ENCODE measurements around the gene B4GALT2. TPM values are rescaled to one million over a fixed set of nuclear protein-coding genes. Genes with fewer than 3 reads are reported as not detected.

B4GALT2 gene
- total and polyA plus RNA-seq, 2 of the 8 experiments (the other 6 are each of a cell fraction or from before 2014, with no cell fraction given) = 56.5 to 121 TPM

GRCh38 chr1:43983253-43983899, 4.4 kb downstream of the B4GALT2 start:
- no peaks in the 10 kb centered on the region for H3K9me3 ChIP-seq (ENCODE audit: insufficient read depth in 2 of 2, low read depth in 1 of 2, low read length in 1 of 2)
- H3K4ac ChIP-seq (replicated peaks; ENCODE audit: insufficient read length, low read depth, low read length) = no peak overlapping the region
- H3K79me2 ChIP-seq (ENCODE audit: control insufficient read depth in 1 of 2, insufficient read depth in 2 of 2, low read length in 2 of 2) = peaks cover 0 to 11% of the 10 kb centered on the region in 2 experiments; a peak in 2 of 4 replicates
- no peak overlapping the region for H2BK20ac ChIP-seq (ENCODE audit: low read length)
- peaks cover 0 to 19% (median 9%) of the 10 kb centered on the region in 4 experiments; a peak in 4 of 8 replicates for H3K36me3 ChIP-seq (ENCODE audit: control insufficient read depth in 2 of 4, insufficient read depth in 4 of 4, low read length in 3 of 4)
- H3K18ac ChIP-seq (ENCODE audit: extremely low read depth, low read length) = no peak overlapping the region
- no peak overlapping the region for H2BK15ac ChIP-seq (ENCODE audit: low read length)
- H3K23ac ChIP-seq (ENCODE audit: insufficient read length) = no peak overlapping the region
- no peak overlapping the region for H3K56ac ChIP-seq (replicated peaks; ENCODE audit: insufficient read length, low read depth, low read length)
- ChIA-PET POLR2A (ENCODE audit: partially characterized antibody) (interaction anchor here (0.8 to 13.6 kb wide), 4 partner anchors 11 to 41 kb away, joined by 3 to 189 read pairs (median 4); partner anchors contain the start of genes ATP6V0B, B4GALT2 and DPH2), CTCF (ENCODE audit: partially characterized antibody) (interaction anchor here (0.9 to 2.1 kb wide), 3 partner anchors 49 to 64 kb away, joined by 3 to 6 read pairs (median 5); no protein-coding TSS in a partner anchor)
- FAIRE-seq = no peak
- H3K4me3 ChIP-seq (ENCODE audit: extremely low read depth in 1 of 4, insufficient read depth in 2 of 4, low read depth in 3 of 4, low read length in 4 of 4) = no peak overlapping the region
- no peak overlapping the region for H2BK120ac ChIP-seq (replicated peaks; ENCODE audit: low read depth, low read length)
- H3K27ac ChIP-seq (ENCODE audit: low read depth, low read length) = no peak overlapping the region
- peaks cover 0 to 20% of the 10 kb centered on the region in 2 experiments for H4K20me1 ChIP-seq (replicated peaks in 1 of 2; ENCODE audit: control insufficient read depth in 1 of 2, insufficient read depth in 2 of 2, low read length in 2 of 2)
- no peak for DNase-seq (ENCODE audit: low read depth in 1 of 2, low spot score in 2 of 2)
- no peak overlapping the region for H2BK12ac ChIP-seq (ENCODE audit: low read depth, low read length)
- H4K91ac ChIP-seq (replicated peaks; ENCODE audit: insufficient read length, low read length) = no peak overlapping the region
- H3K27me3 ChIP-seq (replicated peaks in 1 of 4; ENCODE audit: control insufficient read depth in 3 of 4, extremely low read depth in 1 of 4, insufficient read depth in 3 of 4, low read length in 3 of 4) = no peaks in the 10 kb centered on the region
- no peak overlapping the region for H4K8ac ChIP-seq (ENCODE audit: extremely low read depth, insufficient read depth, low read length)
- no peak overlapping the region for H4K5ac ChIP-seq (ENCODE audit: insufficient read length, low read depth, low read length)
- H3K79me1 ChIP-seq (ENCODE audit: low read depth, low read length) = peaks cover 17% of the 10 kb centered on the region
- no peak overlapping the region; the same call in 1 of the 2 replicates for H2BK5ac ChIP-seq (ENCODE audit: low read depth, low read length)
- H3K23me2 ChIP-seq (ENCODE audit: low read depth, low read length) = peaks cover 15% of the 10 kb centered on the region
- H3K4me1 ChIP-seq (replicated peaks in 1 of 4; ENCODE audit: control insufficient read depth in 3 of 4, insufficient read depth in 4 of 4, low read length in 3 of 4) = peaks cover under 1 to 12% (median 10%) of the 10 kb centered on the region in 4 experiments
- H3K9ac ChIP-seq (replicated peaks in 1 of 4; ENCODE audit: extremely low read depth in 1 of 4, low read depth in 3 of 4, low read length in 3 of 4) = no peak overlapping the region
- H2AFZ ChIP-seq (ENCODE audit: low read length) = no peak overlapping the region
- no peak overlapping the region for H3K4me2 ChIP-seq (ENCODE audit: insufficient read depth in 1 of 2, low read depth in 2 of 2, low read length in 2 of 2)
- WGBS, 2 experiments (ENCODE audit: extremely low coverage in 1 of 2, insufficient coverage in 1 of 2, insufficient read length in 1 of 2, insufficient replicate concordance in 2 of 2, low coverage in 1 of 2, low lambda C conversion rate in 2 of 2, missing lambda C conversion rate in 1 of 2) = 91% methylated on average over 10 of the region's 12 CpGs; no CpG with 5 or more reads in 1 of the 2 experiments
- H2AK5ac ChIP-seq (ENCODE audit: low read depth, low read length) = no peak overlapping the region
- no peak overlapping the region for H3K14ac ChIP-seq (ENCODE audit: insufficient read length)
- TF ChIP-seq TAF7 (optimal IDR thresholded peaks at IDR 0.05; ENCODE audit: borderline replicate concordance, low read depth, low read length) = no peak
- TF ChIP-seq SIRT6 (IDR thresholded peaks at IDR 0.05; ENCODE audit: low read length) = no peak
- TF ChIP-seq, protein P1, sequence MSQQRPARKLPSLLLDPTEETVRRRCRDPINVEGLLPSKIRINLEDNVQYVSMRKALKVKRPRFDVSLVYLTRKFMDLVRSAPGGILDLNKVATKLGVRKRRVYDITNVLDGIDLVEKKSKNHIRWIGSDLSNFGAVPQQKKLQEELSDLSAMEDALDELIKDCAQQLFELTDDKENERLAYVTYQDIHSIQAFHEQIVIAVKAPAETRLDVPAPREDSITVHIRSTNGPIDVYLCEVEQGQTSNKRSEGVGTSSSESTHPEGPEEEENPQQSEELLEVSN (IDR thresholded peaks at IDR 0.05) = no peak
- TF ChIP-seq SIN3A (conservative IDR thresholded peaks at IDR 0.05 in 1 of 2, IDR thresholded peaks at IDR 0.05 in 1 of 2; ENCODE audit: low read depth in 1 of 2, low read length in 2 of 2) = no peak
- TF ChIP-seq KDM4A (IDR thresholded peaks at IDR 0.05; ENCODE audit: low read depth, low read length, severe bottlenecking) = no peak
- TF ChIP-seq RBBP5 (IDR thresholded peaks at IDR 0.05; ENCODE audit: borderline replicate concordance, low read depth, low read length) = no peak

Data from H1 (cell line).